Erythroblast (primary cell): ENCODE measurements around the gene RAC3.
A peak's percentile ranks its signal among the peaks of the same experiment; 100 is the strongest.

Source experiments
- DNase-seq, 2 experiments: peaks; one replicate each; lab custom pipeline; 2025; lab: John Stamatoyannopoulos, UW
- GATA1 ChIP-seq: IDR thresholded peaks from 2 replicates; pipeline ENCODE4 v1.6.1; 2011; ENCODE audit warnings: low read depth, mild to moderate bottlenecking, control low read depth, low read length, moderate library complexity
- POLR2A ChIP-seq: IDR thresholded peaks from 2 replicates; pipeline ENCODE4 v1.6.1; 2011; ENCODE audit warnings: mild to moderate bottlenecking, low read length

RAC3 gene

DNA sequence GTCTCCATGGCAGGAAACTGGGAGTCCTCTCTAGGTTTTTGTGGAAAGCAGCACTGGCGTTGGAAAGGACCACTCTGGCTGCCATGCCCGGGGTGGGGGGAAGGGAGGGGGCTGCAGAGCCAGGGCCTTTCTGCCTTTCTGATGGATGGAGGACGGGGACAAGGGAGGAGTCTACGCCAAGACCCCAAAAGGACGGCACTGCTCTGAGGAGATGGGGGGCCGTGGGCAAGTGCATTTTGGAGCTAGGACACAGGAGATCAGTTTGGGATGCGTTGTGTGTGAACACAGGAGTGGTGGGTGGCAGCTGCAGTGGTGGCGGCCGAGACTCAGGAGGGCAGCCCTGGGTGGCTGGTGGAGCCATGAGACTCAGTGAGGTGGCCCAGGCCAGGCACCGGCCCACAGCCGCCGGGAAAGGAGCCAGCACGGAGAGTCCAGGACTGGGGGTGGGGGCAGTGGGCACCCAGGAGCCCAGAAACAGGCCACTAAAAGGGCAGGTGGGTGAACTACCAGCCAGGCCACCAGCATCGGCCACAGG is 10.8 kb upstream of the RAC3 start:
- DNase-seq: no peak
- TF ChIP-seq POLR2A: no peak
- no peak for TF ChIP-seq GATA1

DNA sequence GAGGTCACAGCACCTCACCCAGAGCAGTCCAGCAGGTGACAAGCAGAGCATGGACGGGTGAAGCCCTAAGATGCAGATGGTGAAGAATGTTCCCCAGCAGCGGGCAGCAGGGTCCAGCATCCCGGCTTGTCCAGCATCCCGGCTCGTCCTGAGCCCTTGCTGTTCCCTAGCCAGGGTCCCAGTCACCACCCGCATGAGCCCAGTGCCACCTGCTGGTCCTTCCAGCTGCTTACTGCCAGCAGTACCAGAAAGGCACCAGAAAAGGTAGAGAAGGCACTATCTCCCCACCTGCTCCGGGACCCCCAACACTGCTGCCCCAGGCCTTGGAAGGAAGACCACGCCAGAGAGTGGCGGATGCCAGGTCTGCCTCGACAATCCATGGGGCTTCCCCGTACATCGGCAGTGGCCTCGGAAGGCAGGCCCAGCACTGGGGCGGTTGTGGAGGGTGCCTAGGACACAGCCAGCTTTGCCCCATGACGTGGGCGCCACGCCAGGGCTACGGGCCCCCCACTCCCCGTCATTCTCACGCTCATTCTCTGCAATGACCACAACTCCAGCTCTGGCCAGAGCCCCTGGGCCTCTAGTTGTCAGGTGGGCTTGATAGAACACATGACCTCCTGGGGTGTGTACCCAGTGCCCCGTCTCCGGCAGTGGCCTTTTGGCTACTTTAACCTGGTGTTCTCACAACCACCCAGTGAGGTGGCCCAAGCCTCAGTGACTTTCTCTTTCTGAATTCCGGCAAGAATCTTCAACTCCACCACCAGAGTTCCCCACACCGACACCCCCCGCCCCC is 10.2 kb upstream of the RAC3 start:
- peak; percentile 67 to 69 for DNase-seq

DNA sequence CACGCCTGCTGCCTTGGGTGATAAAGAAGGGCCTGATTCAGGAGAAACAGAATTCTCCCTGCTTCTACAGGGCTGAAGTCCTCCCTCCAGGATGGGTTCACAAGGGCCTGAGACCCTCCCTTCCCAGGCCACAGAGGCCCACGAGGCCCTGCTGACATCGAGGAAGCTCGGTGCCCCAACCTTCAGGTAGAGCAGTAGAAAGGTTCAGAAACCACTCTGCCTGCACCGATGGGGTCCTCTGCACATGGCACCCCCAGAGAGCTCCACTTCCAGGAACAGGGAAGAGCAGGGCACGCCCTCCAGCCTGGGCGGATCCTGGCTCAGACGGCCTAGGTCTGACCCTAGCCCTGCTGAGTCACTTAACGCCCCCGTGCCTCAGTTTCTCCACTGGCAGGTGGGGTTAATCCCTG is 9.6 kb upstream of the RAC3 start:
- no peak for DNase-seq
- TF ChIP-seq GATA1: no peak
- TF ChIP-seq POLR2A: no peak

More for the DNA sequence above, 10.2 kb upstream of the RAC3 start:
- TF ChIP-seq GATA1: no peak
- TF ChIP-seq POLR2A: no peak

DNA sequence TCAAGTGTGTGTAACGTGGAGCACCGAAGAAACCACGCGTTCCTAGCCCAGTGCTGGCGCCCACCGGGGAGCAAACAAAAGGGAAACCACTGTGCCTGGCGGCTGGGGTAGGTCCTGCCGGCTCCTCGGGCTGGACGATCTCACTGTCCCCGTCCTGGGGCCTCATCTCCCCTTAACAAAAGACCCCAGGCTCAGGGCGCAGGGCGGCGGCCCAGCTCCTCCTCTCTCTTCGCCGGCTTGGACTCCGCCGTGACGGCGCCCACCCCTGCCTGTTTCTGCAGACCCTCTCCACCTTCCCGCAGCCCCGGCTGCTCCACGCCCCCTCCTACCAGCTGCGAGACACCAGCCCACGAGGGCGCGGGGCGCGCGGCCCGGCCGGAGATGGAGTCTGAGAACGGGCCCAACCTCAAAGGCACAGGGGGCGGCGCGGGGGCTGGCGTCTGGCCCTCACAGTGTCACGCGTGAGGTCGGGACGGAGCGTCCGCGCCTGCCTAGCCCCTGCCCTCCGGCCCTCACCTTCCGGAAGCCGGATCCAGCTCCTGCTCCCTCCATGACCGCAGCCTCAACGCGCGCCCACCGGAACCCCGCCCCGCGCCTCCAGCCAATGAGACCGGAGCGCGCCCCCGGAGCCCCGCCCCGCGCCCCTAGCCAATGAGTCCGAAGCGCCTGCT is 9.0 kb upstream of the RAC3 start, which contains the start of gene CENPX:
Gene CENPX, minus strand, starts transcription at position 569 of the 671 bp plus-strand sequence. Its CDS starts 17 bp downstream, at position 552.
- TF ChIP-seq GATA1 (no peak), POLR2A (peak; percentile 41)
- DNase-seq: peak; percentile 51 to 63

DNA sequence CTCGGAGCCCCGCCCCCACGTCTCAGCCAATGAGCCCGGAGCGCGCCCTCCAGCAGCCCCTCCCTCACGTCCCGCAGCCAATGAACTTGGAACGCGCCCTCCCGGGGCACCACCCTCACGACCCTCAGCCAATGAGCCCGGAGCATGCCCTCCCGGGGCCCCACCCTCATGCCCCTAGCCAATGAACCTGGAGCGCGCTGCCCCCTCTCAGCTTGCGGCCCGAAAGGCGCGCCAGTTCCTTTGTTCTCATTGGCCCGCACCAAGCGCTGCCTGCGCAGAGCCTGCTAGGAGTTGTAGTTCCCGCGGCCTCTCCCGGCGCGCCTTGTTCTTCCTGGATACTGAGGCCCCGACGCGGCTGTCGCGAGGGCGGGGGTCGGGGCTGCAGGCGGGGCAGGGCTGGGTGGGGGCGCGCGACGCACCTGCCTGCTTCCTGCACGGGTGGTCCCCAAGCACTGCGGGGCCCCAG is 8.5 kb upstream of the RAC3 start, which contains the start of gene LRRC45:
Gene LRRC45, plus strand, starts transcription at position 325 of the 466 bp plus-strand sequence. CDS start 339 bp downstream, outside the sequence.
- TF ChIP-seq POLR2A (no peak), GATA1 (no peak)
- DNase-seq: peak; percentile 100

DNA sequence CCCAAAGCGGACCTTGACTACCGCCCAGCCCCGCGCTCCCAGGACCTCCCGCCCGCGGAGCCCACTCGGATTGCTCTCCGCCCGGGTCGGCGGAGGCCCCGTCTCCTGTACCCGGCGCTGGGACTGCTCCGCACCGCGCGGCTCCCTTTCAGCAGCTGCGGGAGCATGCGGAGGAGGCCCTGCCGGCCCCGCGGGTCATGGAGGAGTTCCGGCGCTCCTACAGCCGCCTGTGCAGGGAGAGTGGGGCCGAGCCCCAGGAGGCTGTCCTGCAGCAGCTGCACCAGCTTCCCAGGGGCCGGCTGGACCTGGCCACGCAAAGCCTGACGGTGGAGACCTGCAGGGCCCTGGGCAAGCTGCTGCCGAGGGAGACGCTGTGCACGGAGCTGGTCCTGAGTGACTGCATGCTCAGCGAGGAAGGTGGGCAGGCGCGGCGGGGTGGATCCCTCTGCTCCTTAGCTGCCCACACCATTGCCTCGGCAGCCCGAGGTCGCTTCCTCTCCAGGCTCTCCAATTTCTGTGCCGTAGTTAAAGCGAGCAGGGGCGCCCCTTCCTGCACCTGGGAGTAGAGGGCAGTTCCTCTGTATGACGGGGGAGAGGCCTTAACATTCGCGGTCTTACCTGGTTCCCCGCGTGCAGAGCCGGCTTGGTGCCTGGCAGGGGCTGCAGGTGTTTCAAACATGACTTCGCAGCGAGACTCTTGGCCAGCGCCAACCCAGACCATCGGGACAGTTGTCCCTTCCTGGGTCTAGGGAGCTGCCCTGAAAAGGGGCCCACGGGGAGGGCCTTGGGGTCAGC is 7.8 kb upstream of the RAC3 start:
- DNase-seq: peak; percentile 63 to 66
- TF ChIP-seq GATA1: no peak
- TF ChIP-seq POLR2A: no peak

DNA sequence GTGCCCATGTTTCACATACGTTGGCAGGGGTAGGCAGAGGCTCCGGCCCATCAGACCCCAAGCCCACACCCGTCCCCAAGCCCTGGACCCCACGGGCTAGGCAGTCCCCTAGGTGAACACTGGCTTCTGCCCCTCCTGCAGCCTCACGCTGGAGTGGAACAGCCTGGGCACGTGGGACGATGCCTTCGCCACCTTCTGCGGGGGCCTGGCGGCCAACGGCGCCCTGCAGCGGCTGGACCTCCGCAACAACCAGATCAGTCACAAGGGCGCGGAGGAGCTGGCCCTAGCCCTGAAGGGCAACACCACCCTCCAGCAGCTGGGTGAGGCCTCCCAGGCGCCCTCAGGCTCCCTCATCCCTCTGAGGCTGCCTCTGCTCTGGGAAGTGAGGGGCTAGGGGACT is 6.6 kb upstream of the RAC3 start:
- DNase-seq: no peak
- TF ChIP-seq POLR2A (no peak), GATA1 (no peak)

DNA sequence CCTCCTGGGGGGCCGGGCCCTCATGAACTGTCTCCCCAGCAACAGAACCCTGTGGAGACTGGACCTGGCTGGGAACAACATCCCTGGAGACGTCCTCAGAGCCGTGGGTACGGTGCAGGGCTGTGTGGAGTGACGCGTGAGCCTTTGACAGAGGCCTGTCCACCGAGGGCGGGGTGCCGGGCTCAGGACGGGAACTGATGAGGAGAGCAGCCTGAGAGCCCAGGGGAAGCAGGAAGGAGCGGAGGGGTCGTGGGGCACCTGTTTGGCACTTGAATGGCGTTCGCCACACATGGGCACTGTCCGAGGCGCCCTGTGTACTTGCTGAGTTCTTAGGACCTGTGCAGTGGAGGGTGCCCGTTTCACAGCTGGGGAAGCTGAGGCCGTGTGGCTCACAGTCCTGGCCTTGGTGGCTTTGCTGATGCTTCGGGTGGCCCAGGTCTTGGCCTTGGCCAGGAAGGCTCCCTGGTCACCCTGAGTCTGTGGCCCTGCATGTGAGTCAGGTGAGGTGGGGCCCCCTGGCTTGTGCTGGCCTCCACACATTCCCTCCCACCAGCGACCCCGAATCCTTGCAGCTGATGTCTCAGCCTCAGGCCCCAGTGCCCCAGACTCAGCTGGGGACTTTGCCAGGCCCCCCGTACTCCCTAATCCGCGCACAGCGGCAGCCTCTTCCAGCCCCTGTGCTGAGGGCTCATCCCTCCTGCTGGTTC is 5.9 kb upstream of the RAC3 start:
- TF ChIP-seq GATA1: no peak
- TF ChIP-seq POLR2A: no peak
- no peak for DNase-seq

DNA sequence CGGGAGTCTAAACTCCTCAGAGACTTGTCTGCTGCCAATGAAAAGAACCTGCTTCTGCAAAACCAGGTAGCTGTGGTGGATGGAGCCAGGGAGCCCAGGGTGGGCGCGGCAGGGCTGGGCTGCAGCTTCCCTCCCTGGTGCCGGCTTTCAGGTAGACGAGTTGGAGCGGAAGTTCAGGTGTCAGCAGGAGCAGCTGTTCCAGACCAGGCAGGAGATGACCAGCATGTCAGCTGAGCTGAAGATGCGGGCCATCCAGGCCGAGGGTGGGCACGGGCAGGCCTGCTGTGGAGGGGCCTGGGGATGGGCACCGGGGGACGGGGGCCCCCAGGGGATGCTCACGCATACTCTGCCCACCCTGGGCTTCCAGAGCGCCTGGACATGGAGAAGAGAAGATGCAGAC is 3.2 kb upstream of the RAC3 start:
- no peak for DNase-seq
- no peak for TF ChIP-seq GATA1
- TF ChIP-seq POLR2A: no peak

DNA sequence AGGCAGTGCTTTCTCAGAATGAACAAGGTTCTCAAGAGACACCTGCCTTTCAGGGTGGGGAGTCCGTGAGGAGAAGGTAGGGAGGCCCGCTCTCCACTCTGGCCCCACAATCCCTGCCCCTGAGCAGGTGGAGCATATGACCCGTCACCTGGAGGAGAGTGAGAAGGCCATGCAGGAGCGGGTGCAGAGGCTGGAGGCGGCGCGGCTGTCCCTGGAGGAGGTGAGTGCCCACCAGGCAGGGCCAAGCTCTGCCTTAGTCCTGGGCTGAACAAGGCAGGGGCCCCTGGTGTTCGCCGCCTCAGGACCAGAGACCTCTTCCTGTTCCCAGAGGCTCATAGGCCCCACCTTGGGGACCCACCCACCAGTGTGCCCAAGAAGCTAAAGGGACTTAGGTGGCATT is 2.5 kb upstream of the RAC3 start:
- TF ChIP-seq GATA1 (no peak), POLR2A (no peak)
- no peak for DNase-seq

DNA sequence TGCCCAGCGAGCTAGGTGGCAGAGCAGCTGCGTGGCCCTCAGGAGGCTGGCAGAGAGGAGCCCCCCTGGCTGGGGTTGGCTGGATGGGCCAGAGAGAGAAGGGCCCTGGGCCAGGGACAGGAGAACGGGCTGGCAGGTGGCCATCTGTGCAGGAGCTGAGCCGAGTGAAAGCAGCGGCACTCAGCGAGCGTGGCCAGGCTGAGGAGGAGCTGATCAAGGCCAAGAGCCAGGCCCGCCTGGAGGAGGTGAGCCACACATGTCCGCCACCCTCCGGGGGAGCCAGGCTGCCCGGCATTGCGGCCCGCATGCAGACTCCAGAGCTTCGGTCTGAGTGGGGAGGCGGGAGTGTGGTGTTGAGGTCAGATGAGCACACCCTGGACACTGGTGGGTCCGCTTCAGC is 2.1 kb upstream of the RAC3 start:
- TF ChIP-seq POLR2A (no peak), GATA1 (no peak)
- DNase-seq: no peak

DNA sequence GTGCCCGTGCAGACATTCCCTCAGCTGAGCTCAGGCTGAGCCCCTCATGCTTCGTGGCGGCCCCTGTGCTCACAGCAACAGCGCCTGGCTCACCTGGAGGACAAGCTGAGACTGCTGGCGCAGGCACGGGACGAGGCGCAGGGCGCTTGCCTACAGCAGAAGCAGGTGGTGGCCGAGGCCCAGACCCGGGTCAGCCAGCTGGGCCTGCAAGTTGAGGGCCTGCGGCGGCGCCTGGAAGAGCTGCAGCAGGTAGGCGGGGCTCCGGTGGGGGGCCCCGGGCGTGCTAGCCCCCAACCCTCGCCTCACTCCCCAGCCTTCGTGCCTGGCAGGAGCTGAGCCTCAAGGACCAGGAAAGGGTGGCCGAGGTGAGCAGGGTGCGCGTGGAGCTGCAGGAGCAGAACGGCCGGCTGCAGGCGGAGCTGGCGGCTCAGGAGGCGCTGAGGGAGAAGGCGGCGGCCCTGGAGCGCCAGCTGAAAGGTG is 1.4 kb upstream of the RAC3 start:
- TF ChIP-seq GATA1 (no peak), POLR2A (no peak)
- DNase-seq: no peak
